Loucy (cell line): ENCODE data around the gene GPBP1.

Experiments
- CTCF ChIP-seq: fragments of 200-600 bp; sonication (generic); conservative IDR thresholded peaks from 2 replicates; pipeline ENCODE4 v1.5.1; 2014; ENCODE audit warnings: mild to moderate bottlenecking, antibody characterized with exemption, low read length
- EZH2phosphoT487 ChIP-seq: fragments of 200-600 bp; IDR thresholded peaks from 2 replicates; pipeline ENCODE4 v1.6.1; 2018; ENCODE audit warnings: antibody characterized with exemption, mild to moderate bottlenecking, moderate library complexity, borderline replicate concordance

- TF ChIP-seq CTCF = no peak
- no peak for TF ChIP-seq EZH2phosphoT487
These were observed 18.8 kb upstream of the GPBP1 start for GRCh38 chr5:57155033-57155432.
